Esophagus muscularis mucosa (tissue), 4 donors: ENCODE data around the gene FYCO1. TPM values are rescaled to one million over a fixed set of nuclear protein-coding genes. Genes with fewer than 3 reads are reported as not detected.

Source experiments
- DNase-seq: peaks from one replicate; pipeline ENCODE4 v3.0.0-alpha.2; 2017; ENCODE audit errors: extremely low spot score
- H3K27ac ChIP-seq, 4 donors: fragments of 200-600 bp; sonication (generic); replicated peaks in 1 of 4; 1 replicate in 3 of 4; 2 replicates in 1 of 4; pipeline ENCODE4 v1.5.1; 2016 to 2019; ENCODE audit warnings: mild to moderate bottlenecking in 1 of 4
- H3K27me3 ChIP-seq, 4 donors: fragments of 200-600 bp; sonication (generic); one replicate each; pipeline versions ENCODE4 v1.5.1 to v1.6.0; 2016 to 2019
- H3K36me3 ChIP-seq, 4 donors: fragments of 200-600 bp; sonication (generic); one replicate each; pipeline ENCODE4 v1.5.1; 2016 to 2019
- H3K4me1 ChIP-seq, 4 donors: fragments of 200-600 bp; sonication (generic); one replicate each; pipeline ENCODE4 v1.5.1; 2016 to 2019
- H3K4me3 ChIP-seq, 4 donors: fragments of 200-600 bp; sonication (generic); 1 replicate in 2 of 4; 2 replicates in 2 of 4; pipeline ENCODE4 v1.5.1; 2016 to 2019; ENCODE audit warnings: mild to moderate bottlenecking in 4 of 4, moderate library complexity in 1 of 4
- H3K9me3 ChIP-seq, 4 donors: fragments of 200-600 bp; sonication (generic); 1 replicate in 3 of 4; 2 replicates in 1 of 4; pipeline ENCODE4 v1.5.1; 2016 to 2019
- EP300 ChIP-seq: sonication (generic); formaldehyde crosslinking; IDR thresholded peaks from one replicate; pipeline ENCODE4 v1.6.1; 2017; ENCODE audit warnings: antibody characterized with exemption
- POLR2A ChIP-seq: fragments of 450-650 bp; IDR thresholded peaks from one replicate; pipeline ENCODE4 v1.6.1; 2017; ENCODE audit warnings: antibody characterized with exemption, moderate library complexity, mild to moderate bottlenecking, low read depth
- POLR2AphosphoS5 ChIP-seq, 2 donors: sonication (generic); formaldehyde crosslinking; IDR thresholded peaks; one replicate each; pipeline ENCODE4 v1.6.1; 2017; ENCODE audit warnings: antibody characterized with exemption in 2 of 2
- WGBS: methylation state at CpG from one replicate; pipeline ENCODE4 v1.1.5; 2018; 5-methylcytosine and 5-hydroxymethylcytosine counted together
- intact Hi-C: fragments of 100-400 bp; cut with DNase I; formaldehyde crosslinking; loops from one replicate; pipeline ENCODE4 v1.15.1; 2023
- total RNA-seq, 4 donors: library from RNA; depleted of rRNA; stranded (reverse); fragments of >200 nt; gene quantifications; one replicate each; pipeline versions ENCODE4 v1.1.0 to v1.2.1, GENCODE V29; 2016
- TF ChIP-seq, protein P1 (sequence below), 3 experiments: fragments of 200-600 bp in 2 of 3; fragments of 450-650 bp in 1 of 3; sonication (generic) in 2 of 3; IDR thresholded peaks; one replicate each; pipeline ENCODE4 v1.5.1; 2017 to 2019; ENCODE audit warnings: antibody characterized with exemption in 3 of 3, mild to moderate bottlenecking in 2 of 3, moderate library complexity in 1 of 3

FYCO1 gene
- total RNA-seq, 4 donors from 2014 or later = 64.1 to 122 (median 93.8) TPM

GRCh38 chr3:45953536-45953935 lies 42.1 kb downstream of the FYCO1 start:
- 88% methylated on average over 4 of the region's 4 CpGs for WGBS
- Histone ChIP-seq H3K4me1 (peaks cover 0 to 9% (median 3%) of the 10 kb centered on the region in 4 donors), H3K27ac (no peak overlapping the region), H3K36me3 (peaks cover 73 to 100% (median 97%) of the 10 kb centered on the region in 4 donors), H3K9me3 (no peaks in the 10 kb centered on the region), H3K27me3 (no peaks in the 10 kb centered on the region), H3K4me3 (no peak overlapping the region)
- no peak for DNase-seq
- intact Hi-C loops = no loop called here
- TF ChIP-seq POLR2AphosphoS5 (IDR thresholded peaks at IDR 0.05) = no peak

DNA sequence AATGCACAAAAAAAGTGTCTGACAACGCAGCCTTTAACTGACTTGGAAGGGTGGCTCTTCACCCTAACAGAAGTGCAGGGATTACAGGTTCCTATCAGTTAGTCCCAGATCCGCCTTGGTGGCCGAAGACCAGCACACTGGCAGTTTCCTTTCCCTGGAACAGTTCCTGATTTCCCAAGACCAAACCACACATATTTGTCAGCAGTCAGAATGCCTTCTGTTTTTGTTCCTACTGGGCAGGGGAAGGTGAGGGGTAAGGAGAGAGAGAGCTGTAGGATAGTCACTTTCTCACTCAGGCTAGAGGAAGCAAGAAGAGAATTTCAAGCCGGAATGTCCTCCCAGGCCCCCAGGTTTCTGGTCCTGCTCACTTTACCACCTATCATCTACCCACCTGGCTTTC lies 43.2 kb downstream of the FYCO1 start:
- Histone ChIP-seq H3K4me3 (no peak overlapping the region), H3K27me3 (no peaks in the 10 kb centered on the region), H3K36me3 (peaks cover 67 to 100% (median 95%) of the 10 kb centered on the region in 4 donors), H3K9me3 (no peaks in the 10 kb centered on the region), H3K4me1 (peaks cover 0 to 13% (median 4%) of the 10 kb centered on the region in 4 donors), H3K27ac (no peak overlapping the region)
- intact Hi-C loops = no loop called here
- no peak for DNase-seq
- TF ChIP-seq, protein P1, sequence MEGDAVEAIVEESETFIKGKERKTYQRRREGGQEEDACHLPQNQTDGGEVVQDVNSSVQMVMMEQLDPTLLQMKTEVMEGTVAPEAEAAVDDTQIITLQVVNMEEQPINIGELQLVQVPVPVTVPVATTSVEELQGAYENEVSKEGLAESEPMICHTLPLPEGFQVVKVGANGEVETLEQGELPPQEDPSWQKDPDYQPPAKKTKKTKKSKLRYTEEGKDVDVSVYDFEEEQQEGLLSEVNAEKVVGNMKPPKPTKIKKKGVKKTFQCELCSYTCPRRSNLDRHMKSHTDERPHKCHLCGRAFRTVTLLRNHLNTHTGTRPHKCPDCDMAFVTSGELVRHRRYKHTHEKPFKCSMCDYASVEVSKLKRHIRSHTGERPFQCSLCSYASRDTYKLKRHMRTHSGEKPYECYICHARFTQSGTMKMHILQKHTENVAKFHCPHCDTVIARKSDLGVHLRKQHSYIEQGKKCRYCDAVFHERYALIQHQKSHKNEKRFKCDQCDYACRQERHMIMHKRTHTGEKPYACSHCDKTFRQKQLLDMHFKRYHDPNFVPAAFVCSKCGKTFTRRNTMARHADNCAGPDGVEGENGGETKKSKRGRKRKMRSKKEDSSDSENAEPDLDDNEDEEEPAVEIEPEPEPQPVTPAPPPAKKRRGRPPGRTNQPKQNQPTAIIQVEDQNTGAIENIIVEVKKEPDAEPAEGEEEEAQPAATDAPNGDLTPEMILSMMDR (IDR thresholded peaks at IDR 0.05) = no peak
- no peak for TF ChIP-seq POLR2A
- TF ChIP-seq POLR2AphosphoS5 (IDR thresholded peaks at IDR 0.05) = no peak
- no peak for TF ChIP-seq EP300
- 86% methylated on average over 4 of the region's 4 CpGs for WGBS

GRCh38 chr3:45951946-45952345 lies 43.7 kb downstream of the FYCO1 start:
- no peak for DNase-seq
- Histone ChIP-seq H3K27me3 (no peaks in the 10 kb centered on the region), H3K4me3 (no peak overlapping the region), H3K4me1 (peaks cover 0 to 13% (median 4%) of the 10 kb centered on the region in 4 donors), H3K36me3 (peaks cover 69 to 100% (median 95%) of the 10 kb centered on the region in 4 donors), H3K9me3 (no peaks in the 10 kb centered on the region), H3K27ac (no peak overlapping the region)
- WGBS = 84% methylated on average over 6 of the region's 6 CpGs
- TF ChIP-seq, protein P1 (IDR thresholded peaks at IDR 0.05) = no peak
- TF ChIP-seq POLR2A = no peak
- no peak for TF ChIP-seq EP300
- intact Hi-C loops = no loop called here

- no peaks in the 10 kb centered on the region for H3K9me3 ChIP-seq
- 93% methylated on average over 2 of the region's 6 CpGs for WGBS
- no peak overlapping the region for H3K4me3 ChIP-seq
- H3K36me3 ChIP-seq = peaks cover 69 to 100% (median 96%) of the 10 kb centered on the region in 4 donors
- TF ChIP-seq EP300 (no peak), POLR2AphosphoS5 (IDR thresholded peaks at IDR 0.05) (no peak), POLR2A (no peak)
- TF ChIP-seq, protein P1 (IDR thresholded peaks at IDR 0.05) = no peak
- H3K4me1 ChIP-seq = peaks cover 0 to 13% (median 4%) of the 10 kb centered on the region in 4 donors
- H3K27ac ChIP-seq = peak overlapping the region in 2 of 4 donors; percentile 25 to 56
- no peak for DNase-seq
- intact Hi-C loops = no loop called here
- H3K27me3 ChIP-seq = no peaks in the 10 kb centered on the region
These were observed 44.7 kb downstream of the FYCO1 start for GRCh38 chr3:45950686-45951600.

- Histone ChIP-seq H3K4me1 (peaks cover 0 to 13% (median 4%) of the 10 kb centered on the region in 4 donors), H3K36me3 (peaks cover 62 to 99% (median 92%) of the 10 kb centered on the region in 4 donors), H3K9me3 (no peaks in the 10 kb centered on the region), H3K27ac (peak overlapping the region in 2 of 4 donors; percentile 25 to 56), H3K27me3 (no peaks in the 10 kb centered on the region), H3K4me3 (no peak overlapping the region)
- intact Hi-C loops = no loop called here
- TF ChIP-seq POLR2AphosphoS5 (IDR thresholded peaks at IDR 0.05) = no peak
- TF ChIP-seq EP300 = no peak
- TF ChIP-seq POLR2A = no peak
- TF ChIP-seq, protein P1 (IDR thresholded peaks at IDR 0.05) = no peak
- 100% methylated on average over 1 of the region's 2 CpGs for WGBS
- DNase-seq = no peak
These were observed 45.5 kb downstream of the FYCO1 start for GRCh38 chr3:45950131-45950530.
